Activated gamma-delta T cell (primary cell): ENCODE measurements around the gene CNTFR.

ENCODE experiments used
- DNase-seq: peaks from one replicate; lab custom pipeline; 2025; lab: John Stamatoyannopoulos, UW

CNTFR gene

DNA sequence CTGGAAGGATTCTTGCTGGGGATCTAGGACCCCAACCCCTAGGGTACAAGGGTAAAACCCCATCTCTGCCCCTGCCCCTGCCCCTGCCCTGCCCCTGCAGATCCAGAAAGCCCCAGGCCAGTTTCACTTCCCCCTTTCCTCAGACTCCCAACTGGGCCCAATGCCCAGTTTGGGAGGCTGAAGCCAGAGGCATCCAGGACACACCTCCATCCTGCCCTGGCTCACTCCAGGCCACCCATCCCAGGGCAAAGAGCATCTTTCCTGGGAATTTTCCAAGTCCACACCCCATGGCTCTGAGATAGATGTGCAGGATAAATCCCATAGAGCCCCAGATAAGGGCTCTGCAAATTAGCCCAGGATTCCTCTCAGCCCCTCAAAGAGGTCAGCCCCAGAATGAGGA lies 17.4 kb downstream of the CNTFR start:
- no peak for DNase-seq

DNA sequence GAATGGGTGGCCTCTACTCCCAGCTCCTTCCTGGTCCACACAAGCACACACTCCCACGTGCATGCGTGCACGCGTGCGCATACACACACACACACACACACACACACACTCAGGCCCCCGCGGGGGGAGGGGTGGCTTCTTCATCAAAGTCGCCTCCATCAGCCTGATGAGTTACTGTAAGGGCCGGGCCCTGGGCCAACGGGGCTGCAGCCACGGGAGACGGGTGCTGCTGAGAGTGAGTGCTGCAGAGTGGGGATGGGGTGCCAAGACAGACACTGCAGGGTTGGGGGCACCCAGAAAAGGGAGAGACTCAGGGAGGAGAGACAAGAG lies 18.1 kb downstream of the CNTFR start:
- no peak for DNase-seq

DNA sequence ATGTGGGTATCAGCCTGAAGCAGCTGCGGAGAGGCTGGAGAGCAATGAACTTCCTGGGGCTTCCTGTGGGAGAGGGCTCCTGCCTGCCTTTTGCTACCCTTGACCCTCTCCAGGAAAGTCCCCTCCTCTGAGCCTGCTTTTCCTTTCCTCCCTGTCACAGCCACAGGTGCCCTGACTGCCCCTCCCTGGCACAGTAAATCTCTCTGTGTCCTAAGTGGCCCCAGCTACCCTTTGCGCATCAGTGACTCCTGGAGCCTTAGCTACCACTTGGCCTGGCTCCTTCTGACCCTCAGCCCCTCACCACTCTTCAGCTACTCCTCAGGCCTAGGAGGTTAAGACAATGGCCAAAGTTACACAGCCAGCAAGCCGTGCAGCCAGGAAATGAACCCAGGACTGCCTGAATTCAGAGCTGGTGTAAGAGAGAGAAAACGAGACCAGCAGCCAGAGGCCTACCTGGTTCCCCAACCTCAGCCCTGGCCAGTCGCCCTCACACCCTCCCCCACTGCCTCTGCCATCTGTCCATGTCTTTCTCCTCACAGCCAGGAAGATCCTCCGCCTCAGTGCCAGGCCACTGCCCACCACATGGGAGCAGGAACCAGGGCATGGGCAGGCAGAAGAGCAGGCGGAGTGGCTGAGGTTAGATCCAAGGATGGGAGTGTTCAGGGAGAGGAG lies 18.6 kb downstream of the CNTFR start:
- DNase-seq = no peak

DNA sequence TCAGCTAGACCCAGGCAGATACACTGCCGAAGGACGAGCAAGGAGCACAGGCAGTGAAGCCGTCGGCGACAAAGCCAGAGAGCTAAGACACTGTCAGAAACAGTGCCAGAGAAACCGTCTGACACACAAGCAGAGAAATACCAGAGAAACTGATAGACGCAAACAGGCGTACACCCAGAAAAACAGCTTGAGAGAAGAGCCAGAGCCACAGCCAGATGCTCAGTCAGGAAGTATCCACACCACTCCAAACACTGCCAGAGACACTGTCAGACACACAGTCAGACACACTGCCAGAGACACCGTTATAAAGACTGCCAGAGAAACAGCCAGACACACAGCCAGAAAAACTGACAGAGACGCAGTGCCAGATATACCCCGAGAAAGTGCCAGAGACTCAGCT lies 19.1 kb downstream of the CNTFR start:
- no peak for DNase-seq

DNA sequence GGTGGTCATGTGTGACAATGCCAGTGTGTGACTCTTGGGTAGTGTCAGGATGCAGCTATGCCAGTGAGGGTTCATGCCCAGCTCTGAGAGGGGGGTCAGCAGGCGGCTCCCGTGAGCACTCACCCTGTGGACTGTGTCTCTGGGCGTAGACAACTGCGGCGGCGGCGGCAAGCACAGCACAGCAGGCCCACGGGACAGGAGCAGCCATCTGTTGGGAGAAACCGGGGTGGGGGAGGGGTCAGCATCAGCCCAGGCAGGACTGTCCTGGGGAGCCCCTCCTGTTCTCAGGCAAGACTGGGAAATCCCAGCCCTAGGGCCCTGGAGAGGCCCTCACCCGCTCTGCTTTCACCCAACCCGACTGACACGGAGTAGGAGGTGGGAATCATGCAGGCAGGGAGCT lies 20.8 kb downstream of the CNTFR start:
- no peak for DNase-seq

DNA sequence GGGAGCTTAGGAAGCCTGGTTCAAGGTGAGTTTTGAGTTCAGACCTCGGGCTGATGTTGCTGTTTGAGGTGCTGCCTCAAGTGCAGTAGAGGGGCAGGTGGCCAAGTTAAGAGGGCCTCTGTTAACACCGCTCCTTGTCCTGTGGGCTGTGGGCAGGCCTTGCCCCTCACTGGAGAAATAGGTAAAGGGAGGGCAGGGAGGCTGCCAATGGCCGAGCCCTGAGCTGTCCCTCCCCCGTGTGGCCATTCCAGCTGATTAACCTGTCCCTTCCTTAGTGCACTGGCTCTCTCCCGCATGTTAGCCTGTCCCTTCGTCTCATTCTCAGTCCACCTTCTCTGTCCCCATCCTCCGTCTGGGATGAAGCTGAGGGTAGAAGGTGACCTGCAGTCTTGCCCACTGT lies 21.4 kb downstream of the CNTFR start:
- no peak for DNase-seq

DNA sequence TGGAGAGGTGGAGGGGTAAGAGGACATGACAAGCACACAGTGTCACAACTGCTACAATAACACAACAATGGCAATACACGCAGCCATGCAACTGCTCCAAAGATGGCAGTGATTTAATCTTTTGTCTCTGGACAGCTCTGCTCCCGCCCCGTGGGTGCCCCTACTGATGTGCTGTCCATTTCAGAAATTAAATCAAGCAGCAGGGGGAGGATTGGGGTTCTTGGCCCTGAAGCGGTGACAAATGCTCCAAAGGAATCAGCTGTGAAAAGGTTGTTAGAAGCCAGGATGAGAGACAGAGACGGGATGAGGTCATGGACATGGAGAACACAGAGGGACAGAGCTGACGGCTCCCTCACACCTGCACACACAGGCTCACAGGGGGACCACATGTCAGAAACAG lies 22.6 kb downstream of the CNTFR start:
- DNase-seq = no peak

DNA sequence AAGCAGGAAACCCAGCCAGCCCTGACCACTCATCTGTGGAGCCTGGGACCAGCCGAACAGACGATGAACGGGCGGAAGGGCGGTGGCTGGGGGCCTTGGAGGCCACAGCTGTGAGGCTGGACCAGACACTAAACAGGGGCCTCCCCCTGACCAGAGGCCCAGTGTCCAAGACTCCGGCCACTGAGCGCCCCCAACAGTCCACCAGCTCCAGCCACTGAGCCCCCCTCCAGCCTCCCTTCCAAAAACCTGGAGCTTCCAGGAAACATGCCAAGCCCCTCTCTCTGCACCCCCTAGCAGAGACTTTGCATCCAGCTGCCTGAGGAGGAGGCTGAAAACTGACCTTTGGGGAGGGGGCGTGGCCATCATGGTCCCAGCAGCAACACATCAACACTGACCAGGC lies 23.2 kb downstream of the CNTFR start:
- no peak for DNase-seq

DNA sequence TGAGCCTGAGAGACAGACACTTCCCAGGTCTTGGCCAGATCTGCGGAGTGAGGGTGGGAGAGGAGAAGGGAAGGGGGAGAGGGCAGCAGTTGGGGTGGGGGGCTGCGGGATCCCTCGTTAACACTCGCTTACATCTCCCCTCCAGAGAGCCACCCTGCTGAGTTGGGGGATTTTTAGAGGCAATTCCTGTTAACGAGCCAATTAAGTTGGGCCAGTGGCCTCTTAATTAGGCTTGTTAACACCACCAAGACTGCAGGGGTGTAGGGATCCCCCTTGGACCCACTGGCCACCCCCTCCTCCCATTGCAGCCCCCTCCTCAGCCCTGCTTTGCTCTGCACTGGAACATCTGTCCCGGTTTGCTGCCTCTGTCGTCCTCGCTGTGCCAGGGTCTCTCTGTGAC lies 23.7 kb downstream of the CNTFR start:
- no peak for DNase-seq

DNA sequence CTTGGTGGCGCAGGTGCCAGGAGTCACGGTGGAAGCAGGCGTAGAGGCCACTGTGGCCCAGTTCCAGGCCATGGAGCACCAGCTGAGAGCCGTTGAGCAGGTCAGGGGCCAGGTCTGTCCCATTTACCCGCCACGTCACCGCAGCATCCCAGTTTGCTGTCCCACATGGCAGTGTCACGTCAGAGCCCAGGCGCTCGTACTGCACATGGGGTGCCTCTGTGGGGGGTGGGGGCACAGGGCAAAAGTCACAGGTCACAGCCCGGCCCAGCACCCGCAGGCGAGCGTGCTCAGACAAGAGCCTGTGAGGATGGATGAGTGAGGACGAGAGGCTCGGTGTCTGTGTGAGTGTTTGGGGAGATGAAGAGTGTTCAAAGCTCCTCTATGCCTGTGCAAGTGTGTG lies 24.9 kb downstream of the CNTFR start:
- DNase-seq = no peak

DNA sequence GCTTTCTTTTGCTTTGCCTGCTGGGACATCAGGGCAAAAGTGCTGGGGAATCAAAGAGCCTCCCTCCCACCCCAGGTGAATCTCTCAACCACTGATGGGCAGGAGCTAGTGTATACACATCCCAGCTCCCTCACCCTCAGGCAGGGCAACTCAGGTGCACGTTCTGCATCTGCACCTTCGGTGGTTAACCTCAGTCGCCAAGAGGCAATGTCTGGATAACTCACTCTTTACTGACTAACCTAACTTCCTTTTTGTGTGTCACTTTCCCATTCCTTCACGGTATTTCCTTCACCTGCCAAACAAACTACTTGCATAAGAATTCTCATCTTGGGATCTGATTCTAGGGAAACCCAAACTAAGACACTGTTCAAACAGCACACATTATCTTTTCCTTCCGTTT lies 26.3 kb downstream of the CNTFR start:
- no peak for DNase-seq

DNA sequence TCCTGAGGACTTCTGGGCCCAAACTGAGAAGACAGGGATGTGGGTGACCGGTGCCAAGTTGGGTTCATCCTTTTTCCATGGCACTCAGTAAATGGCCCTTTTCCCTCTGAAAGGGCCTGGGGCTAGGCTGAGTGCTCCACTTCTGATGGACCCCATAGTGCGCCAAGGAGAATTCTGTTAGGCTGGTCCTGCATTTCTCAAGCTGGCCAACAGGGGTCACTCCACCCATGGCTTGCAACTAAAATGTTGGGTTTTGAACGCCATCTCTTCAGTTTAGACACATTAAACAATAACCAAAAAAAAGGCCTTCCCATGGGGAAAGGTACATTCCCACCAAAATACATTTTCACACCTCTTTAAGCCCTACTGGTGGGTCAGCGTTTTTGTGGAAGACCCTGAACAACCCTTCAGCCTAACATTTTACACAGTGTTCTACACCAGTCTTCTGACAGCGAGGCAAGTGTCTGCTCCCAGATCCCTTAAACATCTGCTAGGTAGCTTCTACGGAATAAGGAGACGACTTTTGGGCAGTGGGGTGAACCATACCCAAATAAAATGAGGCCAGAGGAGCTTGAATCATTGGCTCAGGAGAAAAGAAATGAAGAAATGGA lies 27.3 kb downstream of the CNTFR start:
- no peak for DNase-seq

DNA sequence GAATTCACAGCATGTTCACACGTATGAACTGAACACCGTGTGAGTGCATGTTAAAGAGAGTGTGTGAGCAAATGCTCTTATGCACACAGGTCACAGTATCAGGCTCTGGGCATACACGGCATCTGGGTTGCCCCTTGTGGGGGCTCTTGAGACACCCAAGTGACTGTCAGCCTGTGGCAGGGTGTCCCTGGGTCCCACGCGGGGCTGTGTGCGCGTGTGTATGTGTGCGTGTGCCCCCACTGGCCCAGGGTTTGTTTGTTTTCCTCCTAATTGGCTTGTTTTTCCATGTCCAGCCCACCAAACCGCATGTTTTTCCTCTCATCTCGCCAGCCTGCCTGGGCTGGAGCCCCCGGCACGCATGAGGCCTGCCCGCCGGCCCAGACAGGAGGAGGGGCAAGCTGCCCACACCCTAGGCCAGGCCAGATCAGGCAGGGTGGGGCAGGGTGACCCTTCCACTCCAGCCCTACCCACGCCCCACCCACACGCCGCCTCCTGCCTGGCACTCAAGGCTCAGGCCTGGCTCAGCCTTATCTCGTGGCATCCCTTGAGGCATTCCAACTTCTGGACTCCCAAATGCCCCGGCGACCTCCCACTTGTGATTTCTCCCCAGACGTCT lies 28.8 kb downstream of the CNTFR start:
- no peak for DNase-seq

DNA sequence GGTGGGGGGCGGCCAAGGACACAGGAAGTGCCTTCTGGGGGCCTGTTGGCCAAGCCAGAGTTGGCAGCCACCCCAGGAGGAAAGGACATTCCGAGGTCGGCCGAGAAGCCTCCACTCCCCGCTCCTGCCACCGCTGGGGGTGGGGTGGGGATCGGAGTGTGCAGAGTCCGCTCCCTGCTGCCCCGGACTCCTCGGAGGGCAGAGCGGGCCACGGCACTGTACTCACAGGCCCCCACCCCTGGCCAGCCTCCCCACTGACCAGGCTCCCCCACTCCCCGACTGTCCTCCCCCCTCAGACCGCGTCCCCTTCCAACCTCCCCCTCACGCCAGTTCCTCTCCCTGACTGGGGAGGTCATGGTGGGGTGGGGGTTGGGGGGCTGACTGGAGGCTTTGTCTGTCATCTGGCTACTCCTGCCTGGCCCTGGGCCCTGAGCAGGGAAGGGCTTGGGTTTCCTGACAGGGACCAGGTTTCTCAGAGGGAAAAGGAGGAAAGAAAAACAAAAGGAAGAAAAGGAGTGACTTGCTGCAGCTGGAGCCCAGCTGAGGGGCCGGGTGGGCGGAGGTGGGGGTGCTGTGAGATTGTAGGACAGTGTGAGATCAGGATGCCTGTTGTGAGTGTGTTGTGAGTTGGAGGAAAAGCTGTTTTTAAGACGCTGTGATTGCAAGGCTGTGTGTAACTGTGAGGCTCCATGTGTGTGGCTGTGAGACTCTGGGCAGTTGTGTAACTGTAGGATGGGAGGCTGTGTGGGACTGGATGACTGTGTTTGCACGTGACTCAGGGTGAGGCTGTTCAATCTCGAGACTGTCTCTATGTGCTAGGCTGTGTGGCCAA lies 29.7 kb downstream of the CNTFR start:
- no peak for DNase-seq

DNA sequence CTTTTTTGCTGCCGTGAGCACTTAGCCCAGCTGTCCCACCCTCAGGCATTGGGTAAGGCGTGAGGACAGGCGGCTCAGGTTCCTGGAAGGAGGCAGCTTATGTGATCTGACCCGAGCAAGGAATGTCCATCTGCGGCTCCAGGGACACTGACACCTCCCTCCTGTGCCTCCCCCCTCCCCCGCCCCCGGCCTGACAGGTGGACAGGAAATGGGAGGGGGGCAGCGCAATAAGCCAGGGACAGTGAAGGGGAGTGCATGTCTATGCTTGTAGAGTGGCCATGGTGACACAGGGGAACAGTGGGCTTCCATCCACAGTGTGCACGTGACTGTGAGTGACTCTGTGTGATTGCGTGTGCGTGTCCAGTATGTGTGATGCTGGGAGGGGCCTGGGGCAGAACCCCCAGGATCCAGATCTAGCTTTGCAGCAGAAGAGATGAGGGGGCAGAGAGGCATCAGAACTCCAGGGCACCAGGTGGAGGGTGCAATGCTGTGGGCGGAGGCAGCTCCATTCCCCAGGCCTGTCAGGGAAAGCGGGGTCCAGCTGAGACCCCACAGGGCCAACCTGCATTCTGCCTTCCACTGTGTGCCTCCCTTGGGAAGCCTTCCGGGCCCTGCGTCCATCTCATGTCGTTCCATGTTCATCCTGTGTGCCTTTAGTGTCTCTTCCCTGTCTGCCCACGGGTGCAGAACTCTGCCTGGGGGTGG lies 30.5 kb downstream of the CNTFR start:
- no peak for DNase-seq

DNA sequence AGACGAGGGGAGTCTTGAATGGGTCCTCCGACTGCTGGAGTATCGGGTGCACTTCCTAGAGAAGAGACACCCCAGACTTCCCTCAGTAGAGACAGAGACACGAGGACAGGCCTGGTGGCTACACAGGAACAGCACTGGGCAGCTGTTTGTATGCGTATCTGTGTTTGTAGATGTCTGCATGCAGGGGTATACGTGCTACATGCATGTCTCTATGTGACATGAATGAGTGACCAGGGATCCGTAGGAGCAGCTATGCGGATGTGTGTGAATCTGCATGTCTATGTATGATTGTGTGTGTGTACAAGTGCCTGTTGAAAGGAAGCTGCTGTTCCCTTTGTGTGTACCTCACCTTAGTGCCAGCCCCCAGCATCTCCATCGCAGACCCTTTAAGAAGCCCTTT lies 31.2 kb downstream of the CNTFR start:
- DNase-seq = no peak

DNA sequence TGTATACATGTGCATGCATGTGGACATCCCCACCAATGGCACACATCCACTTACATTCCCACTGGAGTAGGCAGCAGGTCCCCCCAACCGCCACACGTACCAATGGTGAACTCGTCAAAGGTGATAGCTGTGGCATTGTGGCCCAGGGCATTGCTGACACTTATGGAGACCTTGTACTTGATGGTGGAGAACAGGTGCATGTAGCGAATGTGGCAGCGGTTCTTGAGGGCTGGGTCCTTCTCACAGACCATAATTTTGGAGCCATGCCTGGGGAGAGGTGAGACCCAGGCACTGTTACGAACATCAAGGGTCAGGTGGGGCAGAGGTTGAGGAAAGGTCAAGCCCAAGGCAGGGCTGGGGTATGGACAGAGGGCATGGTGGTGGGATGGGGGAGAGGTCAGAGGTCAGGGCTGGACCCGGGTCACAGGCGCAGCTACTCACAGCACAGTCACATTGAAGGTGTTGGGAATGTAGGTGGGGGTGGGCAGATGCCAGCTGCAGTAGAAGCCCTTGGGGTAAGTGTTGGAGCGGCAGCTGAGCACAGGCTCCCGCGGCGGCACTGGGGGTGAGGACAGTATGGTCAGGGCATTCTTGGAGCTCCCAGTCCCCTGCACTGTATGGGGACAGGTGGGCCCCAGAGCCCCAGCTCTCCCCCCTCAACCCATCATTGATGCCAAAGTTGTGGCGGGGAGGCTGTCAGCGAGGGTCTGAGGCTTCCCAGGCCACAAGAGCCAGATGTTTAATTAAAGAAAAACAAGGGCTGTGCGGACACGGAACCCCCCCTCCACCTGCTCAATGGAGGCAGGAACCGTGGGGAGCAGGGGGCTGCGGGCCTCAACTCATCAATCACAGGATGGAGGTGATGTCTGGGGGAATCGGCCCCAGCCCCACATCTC lies 31.9 kb downstream of the CNTFR start:
- no peak for DNase-seq

DNA sequence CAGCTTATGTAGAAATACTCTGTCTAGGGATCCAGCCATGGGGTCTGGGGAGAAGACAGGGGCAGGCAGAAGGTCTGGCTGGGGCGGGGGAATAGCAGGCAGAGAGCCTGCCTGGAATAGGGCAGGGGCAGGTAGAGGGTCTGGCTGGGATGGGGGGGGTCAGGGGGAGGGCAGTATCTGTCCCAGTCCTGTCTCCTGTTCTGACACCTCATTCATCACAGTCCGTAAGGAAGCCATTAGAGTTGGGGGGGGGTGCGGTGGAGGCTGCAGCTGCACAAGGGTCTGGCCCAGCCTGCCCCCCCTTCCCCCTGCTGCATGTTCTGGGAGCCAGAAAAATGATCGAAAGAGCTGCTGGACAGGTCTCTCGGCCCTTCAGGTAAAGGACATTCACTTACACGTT lies 32.6 kb downstream of the CNTFR start:
- DNase-seq = no peak

DNA sequence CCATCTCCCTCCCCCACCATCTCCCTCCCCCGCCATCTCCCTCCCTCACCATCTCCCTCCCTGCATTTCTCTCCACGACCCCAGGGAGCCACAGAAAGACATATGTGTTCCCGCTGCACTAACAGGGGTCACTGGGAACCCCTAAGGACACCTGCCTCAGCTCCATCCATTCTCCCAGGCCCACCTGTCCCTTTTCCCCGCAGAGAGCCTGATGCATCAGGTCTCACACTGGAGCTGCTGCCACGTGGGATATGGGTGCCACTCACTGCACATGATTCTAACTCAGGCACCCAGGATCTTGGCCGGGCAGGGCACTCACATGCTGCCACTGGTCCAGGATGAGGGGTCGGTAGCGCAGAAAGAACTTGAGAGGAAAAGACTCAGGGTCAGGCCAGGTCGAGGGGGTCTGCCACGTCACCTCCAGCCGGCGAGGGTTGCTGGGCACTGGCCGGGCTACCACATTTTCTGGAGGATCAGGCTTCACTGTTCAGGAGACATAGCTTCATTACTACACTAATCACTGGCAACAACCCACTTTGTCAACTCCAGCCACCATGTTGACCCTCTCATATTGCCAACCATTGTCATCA lies 33.5 kb downstream of the CNTFR start:
- DNase-seq = no peak

DNA sequence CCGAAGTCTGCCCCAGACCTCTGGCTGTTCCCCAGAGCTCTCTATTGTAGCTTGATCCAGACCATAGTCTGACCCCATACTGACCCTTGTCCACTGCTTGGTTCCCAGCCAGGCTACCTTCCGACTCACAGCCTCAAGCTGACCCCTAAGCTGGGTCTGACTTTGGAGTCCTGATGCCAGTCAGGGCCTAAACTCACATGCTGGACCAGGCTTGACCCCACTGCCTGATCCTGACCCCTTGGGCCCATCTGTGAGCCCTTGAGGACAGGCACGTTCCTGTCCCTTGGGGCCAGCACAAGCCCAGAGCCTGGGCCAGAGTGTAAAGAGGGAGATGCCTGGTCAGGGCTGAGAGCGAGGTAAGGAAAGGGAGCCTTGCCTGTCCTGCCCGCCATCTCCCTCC lies 34.0 kb downstream of the CNTFR start:
- no peak for DNase-seq

DNA sequence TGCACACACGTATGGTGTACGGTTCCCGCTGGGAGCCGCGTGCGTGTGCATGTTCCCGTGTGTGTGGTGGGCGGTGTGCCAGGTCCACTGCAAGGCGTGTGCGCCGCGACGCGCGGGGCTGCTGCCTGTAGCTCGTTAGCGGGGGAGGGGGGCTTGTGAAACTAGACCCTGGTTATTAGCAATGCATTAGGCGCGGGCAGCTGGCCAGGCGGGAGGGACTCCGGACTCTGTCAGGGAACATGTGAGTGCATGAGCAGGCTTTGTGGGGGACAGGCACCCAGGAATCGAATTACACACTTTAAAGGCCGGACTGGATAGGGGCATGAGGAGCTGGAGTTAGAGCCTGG lies 34.5 kb downstream of the CNTFR start:
- DNase-seq = no peak
